GM18868 (cell line): ENCODE measurements around the gene CLSTN2.

ENCODE experiments used
- ATAC-seq: cut with Tn5 transposase; IDR thresholded peaks from one replicate; pipeline ENCODE4 v1.9.1; 2021; ENCODE audit warnings: mild to moderate bottlenecking, moderate library complexity; ENCODE audit not compliant: unreplicated experiment

The CLSTN2 gene

DNA sequence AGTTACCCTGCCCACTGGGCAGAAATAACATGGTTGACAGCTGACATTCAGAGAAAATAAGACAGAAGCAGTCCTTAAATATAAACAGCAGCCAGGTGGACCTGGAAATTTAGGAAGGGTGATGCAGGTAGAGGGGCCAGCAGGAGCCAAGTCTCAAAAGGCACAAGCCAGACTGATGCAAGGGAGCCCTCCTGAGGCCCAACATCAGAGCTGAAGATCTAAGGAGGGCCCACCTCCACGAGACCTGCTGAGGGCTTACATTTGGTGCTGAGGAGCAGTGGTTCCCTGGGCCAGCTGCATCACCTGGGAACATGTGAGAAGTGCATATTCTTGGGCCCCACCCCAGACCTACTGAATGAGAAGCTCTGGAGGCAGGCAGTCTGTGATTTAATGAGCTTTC lies 637.3 kb downstream of the CLSTN2 start:
- ATAC-seq, result no peak

DNA sequence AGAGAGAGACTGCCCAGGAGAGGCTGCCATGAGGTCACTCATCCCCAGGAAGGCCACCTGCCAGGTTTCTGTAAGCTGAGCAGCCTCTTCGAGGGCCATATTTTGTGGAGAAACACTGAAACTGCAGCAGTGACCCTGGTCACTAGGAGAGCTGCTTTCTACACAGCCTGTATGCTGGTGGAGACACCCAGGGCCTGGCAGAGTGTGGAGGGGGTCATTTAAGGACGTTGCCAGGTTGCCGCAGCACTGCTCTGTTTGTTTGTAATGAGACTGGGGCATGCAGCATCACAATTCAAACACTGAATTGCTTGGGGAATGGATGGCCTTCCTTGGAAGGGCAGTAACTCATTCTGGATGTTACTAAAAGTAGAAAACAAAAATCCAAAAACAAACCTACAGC lies 638.0 kb downstream of the CLSTN2 start:
- ATAC-seq, result no peak

GRCh38 chr3:140574375-140574774 lies 639.4 kb downstream of the CLSTN2 start:
- no peak for ATAC-seq

GRCh38 chr3:140576449-140576848 lies 641.5 kb downstream of the CLSTN2 start:
- ATAC-seq, result no peak

DNA sequence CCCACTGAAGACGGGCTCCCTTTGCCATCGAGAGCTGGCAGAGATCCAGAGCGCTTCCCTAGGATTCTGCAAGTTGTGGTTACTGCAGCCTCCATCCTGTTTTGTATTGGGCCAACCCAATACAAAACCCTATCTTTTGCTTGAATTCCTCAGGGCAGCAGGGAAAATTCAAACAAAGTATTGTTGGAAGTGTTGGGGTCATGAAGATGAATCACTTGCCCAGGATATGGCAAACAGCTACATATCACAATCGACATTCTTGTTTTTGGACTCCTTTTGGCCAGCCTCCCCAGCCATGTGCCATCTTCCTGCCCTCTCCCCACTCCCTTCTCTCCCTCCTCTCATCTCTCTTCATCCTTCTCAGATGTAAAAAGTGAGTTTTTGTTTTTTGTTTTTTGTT lies 642.9 kb downstream of the CLSTN2 start:
- no peak for ATAC-seq

DNA sequence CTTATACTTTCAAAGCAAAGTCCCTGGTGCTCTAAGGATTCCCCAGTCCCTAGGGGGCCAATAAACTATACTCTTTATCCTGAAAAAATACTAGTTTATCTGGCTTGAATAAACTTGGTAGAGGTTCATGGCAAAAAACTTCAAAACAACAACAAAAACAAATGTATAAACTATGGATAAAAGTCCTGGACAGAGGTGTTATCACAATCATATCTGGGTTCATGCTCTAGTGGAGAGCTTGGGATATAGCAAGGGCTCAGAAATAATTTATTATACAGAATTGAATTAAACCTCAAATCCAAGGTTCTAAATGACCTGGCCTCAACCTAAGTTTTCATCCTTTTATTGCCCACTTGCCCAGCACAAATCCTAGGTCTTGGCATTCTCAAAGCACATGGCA lies 644.3 kb downstream of the CLSTN2 start:
- no peak for ATAC-seq

GRCh38 chr3:140580746-140581145 lies 645.8 kb downstream of the CLSTN2 start:
- no peak for ATAC-seq

GRCh38 chr3:140584549-140584948 lies 649.6 kb downstream of the CLSTN2 start:
- no peak for ATAC-seq

GRCh38 chr3:140585828-140586227 lies 650.8 kb downstream of the CLSTN2 start:
- no peak for ATAC-seq

- ATAC-seq, result no peak
Measured at GRCh38 chr3:140586311-140586710, 651.3 kb downstream of the CLSTN2 start.

GRCh38 chr3:140588558-140588957 lies 653.6 kb downstream of the CLSTN2 start:
- ATAC-seq, result no peak

- ATAC-seq, result no peak
Measured at GRCh38 chr3:140593766-140594165, 658.8 kb downstream of the CLSTN2 start.

DNA sequence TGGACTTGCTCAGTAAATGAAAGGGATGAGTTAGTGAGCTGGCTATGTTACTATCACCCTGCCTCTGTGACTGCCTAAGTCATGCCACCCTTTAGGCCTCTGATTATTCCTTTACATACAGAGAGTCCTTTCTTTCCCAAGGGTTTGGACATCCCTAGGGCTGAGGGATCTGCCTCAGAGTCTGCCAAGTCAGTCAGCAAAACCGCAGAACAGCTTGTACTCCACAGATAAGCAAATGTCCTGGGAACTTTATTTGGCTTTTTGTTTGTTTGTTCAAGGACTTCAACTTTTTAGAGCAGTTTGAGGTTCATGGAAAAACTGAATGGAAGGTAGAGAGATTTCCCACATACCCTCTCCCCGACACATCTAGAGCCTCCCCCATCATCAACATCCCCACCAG lies 660.3 kb downstream of the CLSTN2 start:
- no peak for ATAC-seq

DNA sequence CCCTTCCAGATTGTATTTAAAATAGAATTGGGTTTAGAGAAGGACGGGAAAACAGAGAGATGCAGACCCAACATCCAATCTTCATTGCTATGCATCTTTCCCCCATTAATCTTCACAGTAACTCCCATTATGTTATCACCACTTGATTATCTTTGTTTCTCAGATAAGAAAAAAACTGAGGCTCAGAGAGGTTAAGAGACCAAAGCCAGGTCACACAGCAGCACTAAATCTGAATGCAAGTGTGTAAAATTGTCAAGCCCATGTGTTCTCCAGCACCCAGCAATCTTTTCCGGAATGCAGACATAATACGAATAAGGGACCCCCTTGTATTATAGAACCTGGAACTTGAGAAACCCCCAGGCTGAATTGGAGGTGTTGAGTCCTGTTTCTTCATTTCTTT lies 662.4 kb downstream of the CLSTN2 start:
- no peak for ATAC-seq

GRCh38 chr3:140597792-140598191 lies 662.8 kb downstream of the CLSTN2 start:
- ATAC-seq, result no peak

- no peak for ATAC-seq
Measured at GRCh38 chr3:140599009-140599408, 664.0 kb downstream of the CLSTN2 start.

- no peak for ATAC-seq
Measured at GRCh38 chr3:140599496-140599895, 664.5 kb downstream of the CLSTN2 start.

- ATAC-seq, result no peak
Measured at GRCh38 chr3:140601881-140602280, 666.9 kb downstream of the CLSTN2 start.

GRCh38 chr3:140602781-140603180 lies 667.8 kb downstream of the CLSTN2 start:
- no peak for ATAC-seq

DNA sequence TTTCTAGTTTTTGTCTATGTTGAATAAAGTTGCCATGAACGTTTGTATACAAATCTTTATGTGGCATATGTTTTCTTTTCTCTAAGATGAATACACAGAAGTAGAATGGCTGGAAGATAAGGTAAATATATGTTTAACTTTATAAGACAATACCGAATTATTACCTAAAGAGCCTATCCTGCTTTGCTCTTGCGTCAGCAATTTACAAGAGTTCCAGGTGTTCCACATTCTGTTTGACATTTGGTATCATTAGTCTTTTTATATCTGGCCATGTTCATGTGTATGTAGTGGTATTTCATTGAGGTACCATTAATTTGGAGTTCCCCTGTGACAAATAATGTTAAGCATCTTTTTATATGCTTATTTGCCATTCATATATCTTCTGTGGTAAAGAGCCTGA lies 668.8 kb downstream of the CLSTN2 start:
- ATAC-seq, result no peak

DNA sequence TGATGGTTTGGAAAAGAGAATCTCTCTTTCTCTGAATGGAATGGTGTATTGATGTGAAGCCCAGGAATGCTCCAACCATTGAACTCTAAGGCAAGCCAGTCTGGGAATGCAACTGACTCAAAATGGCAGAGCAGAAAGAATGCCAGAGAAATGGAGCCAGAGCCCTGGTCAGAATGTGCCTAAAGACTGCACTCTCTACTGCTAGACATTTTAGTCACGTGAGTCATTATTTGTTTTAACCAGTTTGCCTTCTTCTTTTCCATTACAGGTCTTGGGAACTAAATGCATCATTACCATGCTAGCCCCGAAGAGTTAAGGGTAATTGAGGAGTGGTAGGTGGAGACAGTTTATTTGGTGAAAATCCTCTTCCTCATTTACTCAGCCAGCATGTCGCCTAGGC lies 675.6 kb downstream of the CLSTN2 start:
- ATAC-seq, result no peak

DNA sequence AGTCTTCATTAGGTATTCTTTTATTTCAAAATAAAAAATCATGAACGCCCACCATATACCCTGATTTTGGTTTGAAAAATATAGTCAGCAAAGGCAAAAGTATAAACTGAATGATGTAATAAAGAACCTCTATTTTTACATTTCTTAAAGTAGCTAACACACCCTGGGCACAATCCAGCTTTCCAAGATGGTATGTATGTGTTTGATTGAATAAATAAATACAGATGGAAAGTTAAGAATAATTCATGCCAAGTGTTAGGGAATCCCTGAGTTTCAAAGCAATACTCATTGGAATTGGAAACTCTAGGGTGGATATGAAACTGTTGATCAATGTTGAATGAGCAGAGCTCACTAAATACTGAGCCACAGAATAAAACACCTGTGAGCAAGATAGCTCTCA lies 679.0 kb downstream of the CLSTN2 start:
- no peak for ATAC-seq

DNA sequence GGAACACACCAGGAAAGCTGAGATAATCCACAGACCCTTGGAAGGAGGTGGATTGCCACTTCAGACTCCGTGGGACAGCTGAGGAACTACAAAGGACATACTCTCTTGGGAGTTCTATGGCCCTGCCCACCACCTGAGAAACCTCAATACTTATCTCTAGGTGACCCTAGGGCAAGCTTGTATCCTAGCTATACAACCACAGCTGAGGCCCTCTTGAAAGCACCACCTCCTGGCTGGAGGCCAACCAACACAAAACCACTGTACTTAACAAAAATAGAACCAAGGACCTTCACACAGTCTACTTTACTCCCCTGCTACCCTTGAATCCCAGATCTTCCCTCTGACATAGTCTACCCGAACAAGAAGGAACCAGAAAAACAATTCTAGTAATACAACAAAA lies 682.1 kb downstream of the CLSTN2 start:
- ATAC-seq, result no peak

GRCh38 chr3:140626856-140627255 lies 691.9 kb downstream of the CLSTN2 start:
- no peak for ATAC-seq
